Activated naive CD4-positive, alpha-beta T cell treated with anti-CD3 and anti-CD28 coated beads for 36 hours (primary cell): ENCODE data around the gene SEPTIN6. TPM values are rescaled to one million over a fixed set of nuclear protein-coding genes. Genes with fewer than 3 reads are reported as not detected.
"Not testable (repeated sequence)": the region's sequence is repeated elsewhere in the genome, so short reads cannot be mapped to it uniquely, and the experiment has no call there.

Source experiments
- CTCF ChIA-PET: fragments of 350-600 bp; sonication (Branson Sonifier 250); formaldehyde crosslinking; loops from one replicate; lab custom pipeline; 2021; ENCODE audit warnings: antibody characterized with exemption; lab: Charles Lee
- DNase-seq: peaks from one replicate; pipeline ENCODE4 v3.0.0-alpha.2; 2020
- H3K27ac Mint-ChIP-seq: one replicate; pipeline ENCODE4 v1.8.0; 2021; ENCODE audit warnings: mild to moderate bottlenecking, mixed read lengths
- H3K27me3 Mint-ChIP-seq: one replicate; pipeline ENCODE4 v1.8.0; 2021; ENCODE audit warnings: low read depth, mixed read lengths
- H3K36me3 Mint-ChIP-seq: one replicate; pipeline ENCODE4 v1.8.0; 2021; ENCODE audit warnings: low read depth, mixed read lengths
- H3K4me1 Mint-ChIP-seq: one replicate; pipeline ENCODE4 v1.8.0; 2021; ENCODE audit warnings: low read depth, mixed read lengths
- H3K4me3 Mint-ChIP-seq: one replicate; pipeline ENCODE4 v1.8.0; 2021; ENCODE audit warnings: mild to moderate bottlenecking, moderate library complexity, mixed read lengths
- H3K9me3 Mint-ChIP-seq: one replicate; pipeline ENCODE4 v1.8.0; 2021; ENCODE audit warnings: mixed read lengths
- intact Hi-C: fragments of 100-400 bp; cut with micrococcal nuclease; formaldehyde crosslinking; loops from one replicate; pipeline ENCODE4 v1.15.1; 2023
- total RNA-seq, 2 experiments: library from RNA; stranded (reverse); gene quantifications; one replicate each; pipeline ENCODE4 v1.2.3, GENCODE V29; 2021

The SEPTIN6 gene
- total RNA-seq, 2 experiments from 2014 or later = 137 to 143 TPM

GRCh38 chrX:119687661-119688413 lies 5.1 kb downstream of the SEPTIN6 start:
- Mint-ChIP-seq H3K27me3 (no peaks in the 10 kb centered on the region), H3K4me3 (peak overlapping the region; percentile 95), H3K36me3 (peaks cover 14% of the 10 kb centered on the region), H3K9me3 (no peaks in the 10 kb centered on the region), H3K4me1 (peaks cover 42% of the 10 kb centered on the region), H3K27ac (peak overlapping the region; percentile 100)
- CTCF ChIA-PET = interaction anchor here (1.4 kb wide), 1 partner anchor 11 kb away, joined by 3 read pairs; no protein-coding TSS in a partner anchor
- DNase-seq = peak; percentile 41
- intact Hi-C loops = loop anchor here (10.0 kb wide), 1 partner anchor 1153 kb away; no protein-coding TSS in a partner anchor

DNA sequence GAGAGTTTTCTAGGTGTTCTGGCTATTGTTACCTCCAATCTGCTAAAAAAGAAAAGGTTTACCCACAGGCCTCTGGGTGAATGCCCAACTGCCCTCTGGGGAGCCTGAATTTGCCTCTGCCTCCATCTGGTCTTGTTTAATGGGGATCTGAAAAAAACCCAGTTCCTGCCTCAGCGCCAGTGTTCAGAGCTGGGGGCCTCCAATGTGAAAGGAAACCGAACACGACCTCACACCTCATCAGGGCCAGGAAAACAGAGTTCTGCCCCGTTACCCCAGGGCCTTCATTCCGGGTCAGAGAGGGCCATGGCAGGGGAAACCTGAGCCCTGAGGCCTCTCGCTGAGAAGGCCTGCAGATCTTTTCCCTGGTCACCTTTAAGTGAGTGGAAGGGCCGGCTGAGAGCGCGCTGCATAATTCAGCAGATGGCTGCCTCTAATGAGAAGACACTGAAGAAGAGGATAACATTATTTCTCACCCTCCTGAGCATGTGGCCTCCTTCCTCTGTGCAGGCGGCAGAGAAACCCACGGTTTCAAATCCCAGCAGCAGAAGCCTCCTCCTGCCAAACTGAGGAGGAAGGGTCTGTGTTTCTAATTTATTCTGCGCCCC lies 6.8 kb downstream of the SEPTIN6 start:
- H3K27me3 Mint-ChIP-seq = no peaks in the 10 kb centered on the region
- CTCF ChIA-PET = interaction anchor here (1.0 to 1.4 kb wide), 3 partner anchors 13 to 80 kb away, joined by 3 to 10 read pairs (median 3); partner anchors contain the start of gene NKRF
- H3K27ac Mint-ChIP-seq = peak overlapping the region; percentile 100
- peaks cover 11% of the 10 kb centered on the region for H3K36me3 Mint-ChIP-seq
- no peaks in the 10 kb centered on the region for H3K9me3 Mint-ChIP-seq
- peak; percentile 39 for DNase-seq
- intact Hi-C loops = loop anchor here (10.0 kb wide), 1 partner anchor 1151 kb away; no protein-coding TSS in a partner anchor
- peaks cover 46% of the 10 kb centered on the region for H3K4me1 Mint-ChIP-seq
- H3K4me3 Mint-ChIP-seq = peak overlapping the region; percentile 84

DNA sequence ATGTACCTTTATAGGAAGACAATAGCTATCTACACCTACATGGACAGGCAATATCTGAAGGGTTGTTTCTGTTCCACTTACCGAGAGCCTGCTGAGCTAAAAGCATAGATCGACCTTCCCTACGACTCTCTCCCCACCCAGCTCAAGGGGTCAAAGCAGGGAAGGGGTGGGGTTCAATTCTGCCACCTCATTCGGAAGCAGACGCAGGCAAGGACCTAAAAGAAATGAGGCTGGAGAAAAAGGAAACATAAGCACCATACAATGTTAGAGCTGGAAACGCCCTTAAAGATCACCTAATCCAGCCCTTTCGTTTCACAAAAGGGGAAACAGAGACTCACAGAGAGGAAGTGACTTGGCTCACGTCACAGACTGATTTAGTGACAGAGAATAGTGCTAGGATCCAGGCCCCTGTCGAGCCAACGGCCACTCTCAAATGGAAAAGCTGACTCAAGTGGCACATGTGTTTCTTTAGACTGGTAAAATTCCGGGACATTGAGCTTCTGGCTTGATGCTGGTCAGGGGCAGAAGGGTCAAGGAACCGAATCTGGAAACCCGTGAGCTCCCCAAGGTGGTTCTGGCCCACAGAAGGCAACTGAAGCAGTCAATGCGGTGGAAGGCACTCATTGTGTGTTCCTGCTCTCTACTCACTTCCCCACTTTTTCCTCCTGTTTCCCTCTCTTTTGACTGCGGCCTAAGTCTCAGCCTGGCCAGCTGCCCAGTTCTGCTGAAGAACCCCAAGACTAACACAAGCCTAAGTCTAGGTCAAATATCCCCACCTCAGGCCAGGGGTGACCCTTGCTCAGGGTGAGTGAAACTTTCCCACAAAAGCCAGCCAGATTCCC lies 7.5 kb downstream of the SEPTIN6 start:
- no peaks in the 10 kb centered on the region for H3K27me3 Mint-ChIP-seq
- CTCF ChIA-PET = interaction anchor here (0.7 to 1.8 kb wide), 5 partner anchors 10 to 79 kb away, joined by 3 to 10 read pairs (median 3); partner anchors contain the start of gene NKRF
- peaks cover 50% of the 10 kb centered on the region for H3K4me1 Mint-ChIP-seq
- peak overlapping the region; percentile 84 for H3K4me3 Mint-ChIP-seq
- DNase-seq = peak; percentile 80
- intact Hi-C loops = loop anchor here (10.0 kb wide), 1 partner anchor 1151 kb away; no protein-coding TSS in a partner anchor
- peak overlapping the region; percentile 100 for H3K27ac Mint-ChIP-seq
- no peaks in the 10 kb centered on the region for H3K9me3 Mint-ChIP-seq
- peaks cover 10% of the 10 kb centered on the region for H3K36me3 Mint-ChIP-seq

DNA sequence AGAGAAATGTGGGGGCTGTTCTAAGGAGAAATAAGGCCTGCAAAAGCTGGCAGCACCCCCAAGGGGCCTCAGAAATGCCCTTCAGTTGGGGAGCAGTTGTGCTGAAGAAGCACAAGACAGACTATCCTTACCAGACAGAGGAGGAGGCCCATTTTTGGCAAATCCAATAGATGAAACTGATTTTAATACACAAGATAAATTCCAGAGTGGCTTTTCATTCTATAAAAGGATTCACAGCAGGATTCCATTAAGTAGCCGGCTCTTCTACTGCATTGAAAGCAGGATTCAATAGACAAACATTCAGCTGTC lies 8.1 kb downstream of the SEPTIN6 start:
- H3K36me3 Mint-ChIP-seq = peaks cover 6% of the 10 kb centered on the region
- CTCF ChIA-PET = interaction anchor here (0.7 to 1.8 kb wide), 6 partner anchors 10 to 78 kb away, joined by 3 to 10 read pairs (median 3); partner anchors contain the start of gene NKRF
- DNase-seq = no peak
- H3K4me1 Mint-ChIP-seq = peaks cover 48% of the 10 kb centered on the region
- no peaks in the 10 kb centered on the region for H3K27me3 Mint-ChIP-seq
- peak overlapping the region; percentile 100 for H3K27ac Mint-ChIP-seq
- H3K4me3 Mint-ChIP-seq = peak overlapping the region; percentile 84
- H3K9me3 Mint-ChIP-seq = no peaks in the 10 kb centered on the region
- intact Hi-C loops = loop anchor here (10.0 kb wide), 1 partner anchor 1150 kb away; no protein-coding TSS in a partner anchor

DNA sequence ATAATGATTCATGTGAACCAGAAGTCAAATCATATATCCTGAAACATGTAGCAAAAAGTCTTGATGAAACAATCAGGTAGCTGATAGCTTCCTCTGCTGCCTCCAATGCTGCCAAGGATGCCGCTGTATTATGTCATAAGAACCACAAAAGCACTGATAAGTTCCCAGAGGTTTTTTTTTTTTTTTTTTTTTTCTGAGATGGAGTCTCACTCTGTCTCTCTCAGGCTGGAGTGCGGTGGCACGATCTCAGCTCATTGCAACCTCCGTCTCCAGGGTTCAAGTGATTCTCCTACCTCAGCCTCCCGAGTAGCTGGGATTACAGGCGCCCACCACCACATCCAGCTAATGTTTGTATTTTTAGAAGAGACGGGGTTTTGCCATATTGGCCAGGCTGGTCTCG lies 8.7 kb downstream of the SEPTIN6 start:
- Mint-ChIP-seq H3K27ac (peak overlapping the region; percentile 100), H3K4me3 (peak overlapping the region; percentile 84), H3K4me1 (peaks cover 51% of the 10 kb centered on the region)
- CTCF ChIA-PET = interaction anchor here (0.7 to 1.8 kb wide), 3 partner anchors 9 to 36 kb away, joined by 3 to 5 read pairs (median 3); no protein-coding TSS in a partner anchor
- not testable (repeated sequence) for H3K27me3 Mint-ChIP-seq, H3K9me3 Mint-ChIP-seq, H3K36me3 Mint-ChIP-seq
- intact Hi-C loops = loop anchor here (10.0 kb wide), 1 partner anchor 1150 kb away; no protein-coding TSS in a partner anchor
- peak; percentile 48 for DNase-seq

DNA sequence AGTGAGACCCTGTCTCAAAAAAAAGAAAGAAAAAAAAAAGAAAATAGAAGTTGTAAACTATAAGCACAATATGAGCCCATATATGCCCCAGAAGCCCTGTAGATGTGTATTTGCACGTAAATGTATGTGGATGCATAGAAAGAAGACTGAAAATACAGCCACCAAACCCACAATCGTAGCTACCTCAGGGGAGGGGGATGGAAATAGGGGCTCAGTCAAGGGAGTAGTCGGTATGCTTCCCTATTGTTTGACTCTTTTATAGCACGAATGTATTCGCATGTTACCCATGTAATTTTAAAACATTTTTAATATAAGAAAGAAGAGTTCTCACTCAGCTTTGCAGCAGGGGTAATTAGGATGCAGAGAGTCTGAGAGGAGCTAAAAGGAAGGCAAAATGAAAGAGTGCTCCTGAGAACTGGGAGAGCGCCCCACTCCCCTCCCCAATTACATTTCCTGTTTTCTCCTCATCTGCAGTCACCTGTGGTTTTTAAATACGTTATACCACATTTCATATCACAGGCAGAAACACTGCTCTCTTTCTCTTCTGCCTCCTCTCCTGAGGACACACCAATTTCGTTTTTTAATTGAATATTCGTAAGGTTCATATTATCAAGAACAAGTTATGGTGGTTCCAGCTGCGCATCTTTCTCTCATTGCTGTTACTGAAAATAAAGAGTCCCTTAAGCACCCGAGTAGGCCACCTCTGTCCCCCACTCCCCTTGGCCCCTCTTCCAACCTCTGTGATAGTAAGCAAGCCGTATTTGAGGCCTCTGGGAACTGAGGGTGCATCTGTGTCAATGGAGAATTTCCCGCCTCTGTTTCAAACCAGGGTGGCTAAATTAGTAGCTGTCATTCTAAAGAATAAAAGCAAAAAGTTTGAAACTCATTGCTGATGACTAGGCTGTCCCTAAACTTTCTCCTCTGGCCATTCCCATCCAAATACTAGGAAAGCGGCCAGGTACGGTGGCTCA lies 10.7 kb downstream of the SEPTIN6 start:
- Mint-ChIP-seq H3K4me1 (peaks cover 51% of the 10 kb centered on the region), H3K36me3 (peaks cover 7% of the 10 kb centered on the region), H3K27me3 (no peaks in the 10 kb centered on the region), H3K4me3 (peak overlapping the region; percentile 75), H3K27ac (peak overlapping the region; percentile 99), H3K9me3 (no peaks in the 10 kb centered on the region)
- intact Hi-C loops = loop anchor here (1.0 to 10.0 kb wide), 3 partner anchors 10 to 1148 kb away; no protein-coding TSS in a partner anchor
- DNase-seq = peak; percentile 54
- CTCF ChIA-PET = interaction anchor here (0.6 to 0.8 kb wide), 3 partner anchors 8 to 166 kb away, joined by 3 to 4 read pairs (median 3); no protein-coding TSS in a partner anchor

- DNase-seq = no peak
- Mint-ChIP-seq H3K27me3 (no peaks in the 10 kb centered on the region), H3K9me3 (no peaks in the 10 kb centered on the region), H3K4me1 (peaks cover 51% of the 10 kb centered on the region), H3K27ac (peak overlapping the region; percentile 97), H3K4me3 (peak overlapping the region; percentile 76), H3K36me3 (peaks cover 10% of the 10 kb centered on the region)
- CTCF ChIA-PET = interaction anchor here (0.9 to 1.1 kb wide), 2 partner anchors 11 to 15 kb away, joined by 3 to 4 read pairs; partner anchors contain the start of gene SEPTIN6
- intact Hi-C loops = no loop called here
These were observed 15.3 kb downstream of the SEPTIN6 start for GRCh38 chrX:119677654-119677981.

GRCh38 chrX:119676949-119677653 lies 15.9 kb downstream of the SEPTIN6 start:
- Mint-ChIP-seq H3K9me3 (no peaks in the 10 kb centered on the region), H3K27me3 (no peaks in the 10 kb centered on the region), H3K36me3 (peaks cover 10% of the 10 kb centered on the region), H3K27ac (peak overlapping the region; percentile 97), H3K4me1 (peaks cover 56% of the 10 kb centered on the region), H3K4me3 (peak overlapping the region; percentile 6)
- intact Hi-C loops = no loop called here
- CTCF ChIA-PET = interaction anchor here (0.9 to 1.1 kb wide), 3 partner anchors 12 to 53 kb away, joined by 3 to 4 read pairs (median 3); partner anchors contain the start of gene SEPTIN6
- DNase-seq = no peak

GRCh38 chrX:119673336-119673735 lies 19.6 kb downstream of the SEPTIN6 start:
- H3K4me3 Mint-ChIP-seq = no peak overlapping the region
- peaks cover 47% of the 10 kb centered on the region for H3K4me1 Mint-ChIP-seq
- intact Hi-C loops = no loop called here
- H3K27ac Mint-ChIP-seq = no peak overlapping the region
- no peaks in the 10 kb centered on the region for H3K9me3 Mint-ChIP-seq
- no peak for DNase-seq
- CTCF ChIA-PET = interaction anchor here (1.0 kb wide), 1 partner anchor 20 kb away, joined by 4 read pairs; the partner anchor contains the start of gene SEPTIN6
- H3K36me3 Mint-ChIP-seq = peaks cover 15% of the 10 kb centered on the region
- H3K27me3 Mint-ChIP-seq = no peaks in the 10 kb centered on the region

- no peak for DNase-seq
- Mint-ChIP-seq H3K36me3 (peaks cover 15% of the 10 kb centered on the region), H3K4me3 (no peak overlapping the region), H3K4me1 (peaks cover 41% of the 10 kb centered on the region), H3K27me3 (no peaks in the 10 kb centered on the region), H3K27ac (no peak overlapping the region), H3K9me3 (no peaks in the 10 kb centered on the region)
- intact Hi-C loops = no loop called here
- CTCF ChIA-PET = interaction anchor here (0.6 to 1.4 kb wide), 5 partner anchors 12 to 156 kb away, joined by 3 to 4 read pairs (median 3); partner anchors contain the start of gene SEPTIN6
These were observed 20.5 kb downstream of the SEPTIN6 start for GRCh38 chrX:119672426-119672825.
